Measurements from ENCODE around the gene FASTK. TPM values are rescaled to one million over a fixed set of nuclear protein-coding genes. Genes with fewer than 3 reads are reported as not detected.

The FASTK gene
- total RNA-seq, 4 donors from 2014 or later, result 69.9 to 139 (median 79.7) TPM

DNA sequence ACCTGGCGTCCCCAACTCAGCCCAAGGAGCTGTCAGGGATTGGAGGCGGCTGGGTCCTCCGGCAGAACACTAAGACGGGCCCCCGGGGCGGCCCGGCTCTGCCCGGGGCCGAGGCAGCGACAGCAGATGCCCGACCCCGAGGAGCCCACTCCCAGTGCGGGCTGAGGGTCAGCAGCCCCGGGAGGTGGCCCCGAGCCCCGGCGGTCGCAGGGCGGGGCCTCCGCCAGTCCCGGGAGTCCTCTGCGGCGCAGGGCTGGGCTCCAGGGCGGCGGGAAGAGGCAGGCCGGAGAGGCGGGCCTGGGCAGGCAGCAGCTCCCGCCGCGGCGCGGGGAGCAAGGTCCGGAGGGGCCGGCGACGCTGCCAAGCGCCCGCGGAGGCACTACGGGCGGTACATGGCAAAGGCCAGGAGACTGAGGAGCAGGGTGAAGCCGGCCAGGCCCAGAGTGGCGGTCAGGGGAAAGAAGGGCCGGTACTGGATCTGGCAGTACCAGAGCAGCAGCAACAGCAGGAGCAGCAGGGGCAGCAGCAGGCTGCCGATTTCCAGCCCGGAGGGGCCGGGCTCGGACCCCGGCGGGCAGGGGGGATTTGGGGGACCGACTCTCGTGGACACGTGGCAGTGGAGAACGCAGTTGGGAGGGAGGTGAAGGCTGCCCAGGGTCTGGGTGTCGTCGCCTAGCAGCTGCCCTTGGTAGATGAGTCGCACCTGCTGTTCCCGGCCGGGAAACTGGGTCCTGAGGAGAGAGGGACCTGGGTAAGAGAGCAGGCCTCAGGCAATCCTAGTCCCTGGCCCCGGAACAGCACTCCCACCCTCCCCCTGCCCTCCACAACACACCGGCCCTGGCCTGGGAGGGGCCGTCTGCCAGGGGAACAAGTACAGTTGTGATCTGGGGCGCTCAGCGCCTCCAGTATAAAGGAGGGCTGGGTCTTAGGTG, 827 bp upstream of the FASTK start:
- no peak for DNase-seq (ENCODE audit: low spot score in 2 of 2)
- Histone ChIP-seq H3K9me3 (no peaks in the 10 kb centered on the region), H3K36me3 (peaks cover 0 to 21% (median 0%) of the 10 kb centered on the region in 3 donors), H3K4me3 (peak overlapping the region; percentile 67 to 92 (median 82)), H3K27ac (peak overlapping the region; percentile 92 to 99 (median 98)), H3K27me3 (no peaks in the 10 kb centered on the region), H3K4me1 (peaks cover 0 to 72% (median 42%) of the 10 kb centered on the region in 4 donors)
- TF ChIP-seq EP300 (IDR thresholded peaks at IDR 0.05) (no peak), POLR2A (IDR thresholded peaks at IDR 0.05) (no peak)
- TF ChIP-seq, protein P1, sequence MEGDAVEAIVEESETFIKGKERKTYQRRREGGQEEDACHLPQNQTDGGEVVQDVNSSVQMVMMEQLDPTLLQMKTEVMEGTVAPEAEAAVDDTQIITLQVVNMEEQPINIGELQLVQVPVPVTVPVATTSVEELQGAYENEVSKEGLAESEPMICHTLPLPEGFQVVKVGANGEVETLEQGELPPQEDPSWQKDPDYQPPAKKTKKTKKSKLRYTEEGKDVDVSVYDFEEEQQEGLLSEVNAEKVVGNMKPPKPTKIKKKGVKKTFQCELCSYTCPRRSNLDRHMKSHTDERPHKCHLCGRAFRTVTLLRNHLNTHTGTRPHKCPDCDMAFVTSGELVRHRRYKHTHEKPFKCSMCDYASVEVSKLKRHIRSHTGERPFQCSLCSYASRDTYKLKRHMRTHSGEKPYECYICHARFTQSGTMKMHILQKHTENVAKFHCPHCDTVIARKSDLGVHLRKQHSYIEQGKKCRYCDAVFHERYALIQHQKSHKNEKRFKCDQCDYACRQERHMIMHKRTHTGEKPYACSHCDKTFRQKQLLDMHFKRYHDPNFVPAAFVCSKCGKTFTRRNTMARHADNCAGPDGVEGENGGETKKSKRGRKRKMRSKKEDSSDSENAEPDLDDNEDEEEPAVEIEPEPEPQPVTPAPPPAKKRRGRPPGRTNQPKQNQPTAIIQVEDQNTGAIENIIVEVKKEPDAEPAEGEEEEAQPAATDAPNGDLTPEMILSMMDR (IDR thresholded peaks at IDR 0.05), result no peak
- WGBS, 2 donors, result 28 to 40% methylated on average over 30 to 38 of the region's 64 CpGs

DNA sequence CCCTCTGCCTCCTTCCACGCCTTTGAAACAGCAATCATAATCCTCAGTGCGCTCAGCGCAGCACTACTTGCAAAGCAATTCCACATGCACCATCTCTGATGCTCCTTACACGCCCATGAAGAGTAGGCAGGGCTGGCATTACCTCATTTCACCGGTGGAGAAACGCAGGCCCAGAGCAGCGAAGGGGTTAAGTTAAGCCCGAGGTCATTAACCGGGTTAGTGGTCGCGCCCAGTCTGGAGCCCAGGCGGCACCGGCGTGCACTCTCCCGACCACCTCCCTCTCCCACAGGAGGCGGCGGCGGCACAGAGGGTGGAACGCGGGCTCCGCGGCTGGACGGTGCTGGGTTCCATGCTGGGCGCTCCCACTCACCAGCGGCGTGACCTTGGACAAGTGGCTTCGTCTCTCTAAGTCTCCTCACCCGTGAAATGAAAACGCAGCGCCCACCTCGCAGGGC, 515 bp downstream of the FASTK start:
- TF ChIP-seq EP300 (IDR thresholded peaks at IDR 0.05), result no peak
- TF ChIP-seq, protein P1 (IDR thresholded peaks at IDR 0.05), result no peak
- no peak for TF ChIP-seq POLR2A (IDR thresholded peaks at IDR 0.05)
- H3K27me3 ChIP-seq, result no peaks in the 10 kb centered on the region
- H3K9me3 ChIP-seq, result no peaks in the 10 kb centered on the region
- peaks cover 0 to 63% (median 33%) of the 10 kb centered on the region in 4 donors for H3K4me1 ChIP-seq
- H3K36me3 ChIP-seq, result peaks cover 0 to 35% (median 10%) of the 10 kb centered on the region in 3 donors
- 1% methylated on average over 14 to 26 of the region's 31 CpGs for WGBS, 2 donors
- H3K27ac ChIP-seq, result peak overlapping the region; percentile 92 to 99 (median 98)
- DNase-seq (ENCODE audit: low spot score in 2 of 2), result no peak
- H3K4me3 ChIP-seq, result peak overlapping the region; percentile 66 to 92 (median 82)

DNA sequence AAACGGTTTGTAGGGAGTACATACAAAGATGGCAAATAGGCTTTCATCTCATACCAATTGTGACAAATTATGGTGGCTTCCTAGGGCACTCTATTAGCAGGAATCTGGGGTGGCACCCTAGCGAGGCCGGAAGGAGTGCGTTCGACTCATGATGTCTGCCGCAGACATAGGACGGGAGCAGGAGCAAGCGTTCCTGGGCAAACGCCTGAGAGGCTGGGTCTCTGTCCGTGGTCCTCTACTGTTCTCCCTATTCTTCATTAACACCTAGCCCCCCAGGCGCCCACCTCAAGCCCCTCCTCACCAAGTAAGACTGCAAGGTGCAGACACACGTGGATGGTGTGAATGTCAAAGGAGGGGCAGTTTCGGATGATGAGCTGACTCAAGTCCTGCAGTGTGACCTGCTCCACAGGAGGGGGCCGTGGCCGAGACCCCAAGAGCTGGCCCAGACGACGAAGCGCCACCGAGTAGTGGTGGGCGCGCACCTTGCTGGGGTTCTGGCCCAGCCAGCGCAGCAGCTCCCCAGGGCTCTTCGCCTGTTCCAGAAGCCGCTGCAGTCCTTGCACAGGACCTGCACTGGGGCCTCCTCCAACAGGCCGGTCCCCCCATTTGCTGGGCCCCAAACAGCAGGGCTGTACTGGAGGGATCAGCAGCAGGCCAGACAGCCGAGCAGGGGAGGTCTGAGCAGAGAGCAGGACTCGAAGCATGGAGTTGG, 1.3 kb downstream of the FASTK start:
- 65 to 74% methylated on average over 26 to 27 of the region's 27 CpGs for WGBS, 2 donors
- peak overlapping the region; percentile 66 to 92 (median 82) for H3K4me3 ChIP-seq
- DNase-seq (ENCODE audit: low spot score in 2 of 2), result no peak
- peaks cover 2 to 42% (median 14%) of the 10 kb centered on the region in 3 donors for H3K36me3 ChIP-seq
- H3K27me3 ChIP-seq, result no peaks in the 10 kb centered on the region
- H3K4me1 ChIP-seq, result peaks cover 0 to 62% (median 33%) of the 10 kb centered on the region in 4 donors
- H3K9me3 ChIP-seq, result no peaks in the 10 kb centered on the region
- TF ChIP-seq EP300 (IDR thresholded peaks at IDR 0.05) (no peak), POLR2A (IDR thresholded peaks at IDR 0.05) (no peak)
- TF ChIP-seq, protein P1 (IDR thresholded peaks at IDR 0.05), result no peak
- H3K27ac ChIP-seq, result peak overlapping the region in 1 of 4 donors; percentile 97

DNA sequence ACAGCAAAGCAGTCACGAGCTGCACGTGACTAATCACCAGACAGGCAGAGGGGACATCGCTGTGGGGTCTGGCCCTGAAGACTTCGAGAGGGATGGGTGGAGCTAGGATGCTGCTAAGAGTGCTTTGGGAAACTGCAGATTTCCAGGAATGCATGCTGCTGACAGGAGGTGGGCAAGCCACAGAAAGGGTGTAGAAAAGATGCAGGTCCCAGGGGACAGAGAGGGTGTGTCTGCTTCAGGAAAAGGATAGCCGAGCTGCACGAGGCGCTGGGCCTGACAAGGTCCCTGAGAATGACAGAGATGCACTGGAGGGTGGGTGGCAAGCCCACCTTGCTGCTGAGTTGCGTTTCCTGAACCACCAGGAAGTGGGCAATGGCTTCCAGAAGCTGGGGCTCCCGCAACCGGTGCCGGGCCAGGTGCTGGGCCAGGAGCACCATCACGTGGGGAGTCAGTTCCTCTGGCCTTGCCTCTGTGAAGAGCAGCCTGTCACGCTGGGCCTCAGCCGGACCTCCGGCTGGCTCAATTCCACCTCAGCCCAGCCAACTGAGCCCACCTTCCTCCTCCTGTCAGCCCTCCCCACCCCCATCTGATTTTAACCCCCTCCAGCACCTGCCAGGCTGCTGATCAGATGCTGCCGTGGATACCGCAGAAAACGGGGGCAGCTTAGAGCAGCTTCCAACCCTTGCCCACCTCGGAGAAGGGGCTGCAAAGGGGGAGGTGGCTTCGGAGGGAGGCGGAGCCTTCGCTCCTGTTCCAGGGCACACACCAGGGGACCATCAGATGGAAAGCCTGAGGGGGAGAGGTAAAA, 2.2 kb downstream of the FASTK start:
- peak in 1 of 2 donors; percentile 36 for TF ChIP-seq EP300 (IDR thresholded peaks at IDR 0.05)
- TF ChIP-seq POLR2A (IDR thresholded peaks at IDR 0.05), result no peak
- peaks cover 2 to 51% (median 14%) of the 10 kb centered on the region in 3 donors for H3K36me3 ChIP-seq
- no peaks in the 10 kb centered on the region for H3K27me3 ChIP-seq
- no peak overlapping the region for H3K4me3 ChIP-seq
- H3K4me1 ChIP-seq, result peaks cover 0 to 53% (median 30%) of the 10 kb centered on the region in 4 donors
- peak overlapping the region in 1 of 4 donors; percentile 25 for H3K27ac ChIP-seq
- H3K9me3 ChIP-seq, result no peaks in the 10 kb centered on the region
- no peak for DNase-seq (ENCODE audit: low spot score in 2 of 2)
- 33 to 34% methylated on average over 18 to 19 of the region's 22 CpGs for WGBS, 2 donors
